ENCODE measurements around the gene TUBB8.
"Not testable (repeated sequence)": the region's sequence is repeated elsewhere in the genome, so short reads cannot be mapped to it uniquely, and the experiment has no call there.

The TUBB8 gene
- total RNA-seq, result 0 to 0.11 (median 0) reads per million in 18 experiments

DNA sequence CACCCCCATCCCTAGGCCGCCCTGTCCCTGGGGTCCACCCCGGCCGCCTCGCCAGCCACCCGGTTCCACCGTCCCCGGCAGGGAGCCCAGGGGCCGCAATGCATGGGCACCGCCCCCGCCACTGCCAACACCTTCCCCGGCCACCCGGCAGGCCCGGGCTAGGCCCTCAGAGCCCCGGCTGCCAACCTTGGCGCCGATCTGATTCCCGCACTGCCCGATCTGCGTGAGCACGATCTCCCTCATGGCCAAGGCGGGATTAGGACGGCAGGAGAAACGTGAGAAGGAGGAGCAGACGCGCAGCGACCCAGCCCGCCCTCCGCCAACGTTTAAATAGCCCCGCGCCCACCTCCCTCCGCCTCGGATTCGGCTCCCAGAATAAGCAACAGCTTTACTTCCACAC is at the start of gene TUBB8:
Gene TUBB8, minus strand, starts transcription at position 301 of the 400 bp plus-strand sequence. Its CDS starts 58 bp downstream, at position 243.
- DNase-seq, result no peak

DNA sequence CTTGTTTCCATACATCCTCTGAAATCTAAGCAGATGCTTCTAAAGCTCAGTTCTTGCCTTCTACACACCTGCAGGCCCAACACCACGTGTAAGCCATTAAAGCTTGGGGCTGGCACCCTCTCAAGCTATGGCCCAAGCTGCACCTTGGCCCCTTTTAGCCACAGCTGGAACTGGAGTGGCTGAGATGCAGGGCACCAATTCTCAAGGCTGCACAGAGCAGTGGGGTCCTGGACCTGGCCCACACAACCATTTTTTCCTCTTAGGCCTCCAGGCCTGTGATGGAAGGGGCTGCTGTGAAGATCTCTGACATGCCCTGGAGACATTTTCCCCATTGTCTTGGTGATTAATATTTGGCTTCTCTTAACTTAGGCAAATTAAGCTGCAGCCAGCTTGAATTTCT is 47.4 kb upstream of the TUBB8 start:
- DNase-seq, result no peak

DNA sequence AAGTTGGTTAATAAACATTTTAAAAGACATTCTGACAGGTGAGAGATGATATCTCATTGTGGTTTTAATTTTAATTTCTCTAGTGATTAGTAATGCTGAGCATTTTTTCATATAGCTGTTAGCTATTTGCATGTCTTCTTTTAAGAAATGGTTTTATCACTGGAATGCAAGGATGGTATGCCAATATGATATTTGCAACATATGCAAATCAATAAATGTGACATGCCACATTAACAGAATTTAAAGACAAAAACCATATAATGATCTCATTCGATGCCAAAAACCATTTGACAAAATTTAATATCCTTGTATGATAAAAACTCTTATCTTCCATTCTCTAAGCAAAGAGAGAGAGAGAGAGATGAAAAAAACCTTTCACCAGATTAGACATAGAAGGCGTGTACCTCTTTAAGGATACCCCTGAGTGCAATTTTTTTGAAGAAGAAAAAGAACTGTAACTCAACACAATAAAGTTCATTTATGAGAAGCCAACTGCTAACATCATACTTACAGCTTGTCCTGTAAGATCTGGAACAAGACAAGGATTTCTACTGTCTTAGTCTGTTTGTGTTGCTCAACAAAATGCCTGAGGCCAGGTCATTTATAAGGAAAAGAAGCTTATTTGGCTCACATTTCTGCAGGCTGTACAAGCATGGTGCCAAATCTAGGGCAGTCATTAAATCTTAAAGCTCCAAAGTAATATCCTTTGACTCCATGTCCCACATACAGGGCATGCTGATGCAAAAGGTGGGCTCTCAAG is 46.4 kb upstream of the TUBB8 start:
- DNase-seq, result no peak

DNA sequence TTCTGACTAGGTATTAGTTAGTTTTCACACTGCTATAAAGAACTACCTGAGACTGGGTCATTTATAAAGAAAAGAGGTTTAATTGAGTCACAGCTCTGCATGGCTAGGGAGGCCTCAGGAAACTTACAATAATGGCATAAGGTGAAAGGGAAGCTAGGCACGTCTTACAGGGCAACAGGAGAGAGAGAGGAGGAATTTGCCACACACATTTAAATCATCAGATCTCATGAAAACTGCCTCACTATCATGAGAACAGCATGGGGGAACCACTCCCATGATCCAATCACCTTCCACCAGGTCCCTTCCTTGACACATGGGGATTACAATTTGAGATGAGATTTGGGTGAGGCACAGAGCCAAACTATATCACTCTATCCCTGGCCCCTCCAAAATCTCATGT is 45.5 kb upstream of the TUBB8 start:
- DNase-seq, result no peak

DNA sequence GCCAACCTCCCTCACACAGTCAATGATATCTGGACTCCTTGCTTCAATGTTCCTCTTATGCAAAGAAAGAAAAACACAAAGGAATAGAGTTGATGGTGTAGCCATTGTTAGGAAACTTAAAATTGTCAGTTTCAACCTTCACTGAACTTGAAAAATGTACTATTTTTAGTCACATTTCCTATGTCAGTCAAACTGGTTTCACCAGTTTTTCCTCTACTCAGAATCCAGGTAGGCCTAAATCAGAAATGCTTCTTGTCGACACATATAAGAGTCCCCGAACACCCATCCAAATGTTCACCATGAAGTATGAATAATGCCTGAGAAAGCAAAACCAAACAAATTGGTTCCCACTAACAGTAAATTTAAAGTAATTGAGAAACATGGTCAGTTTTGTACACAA is 43.8 kb upstream of the TUBB8 start:
- no peak for DNase-seq

DNA sequence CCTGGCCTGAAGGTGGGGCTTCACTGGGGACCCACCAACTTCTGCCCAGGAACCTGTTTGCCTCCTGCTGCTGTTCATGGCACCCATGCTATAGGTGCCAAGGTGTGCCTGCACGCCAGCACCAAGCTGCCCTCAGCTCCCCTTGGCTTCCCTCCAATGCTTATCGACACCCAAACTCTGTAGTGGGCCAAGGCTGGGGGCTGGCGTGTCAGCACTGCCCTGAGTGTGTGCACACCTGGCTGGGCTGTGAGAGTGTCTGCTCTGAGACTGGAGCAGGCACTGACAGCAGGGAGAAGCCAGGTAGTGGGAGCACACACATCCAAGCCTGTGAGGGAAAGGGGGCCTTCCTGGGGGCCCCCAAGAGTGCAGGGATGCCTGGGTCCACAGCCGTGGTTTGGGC is 43.1 kb upstream of the TUBB8 start:
- no peak for DNase-seq

DNA sequence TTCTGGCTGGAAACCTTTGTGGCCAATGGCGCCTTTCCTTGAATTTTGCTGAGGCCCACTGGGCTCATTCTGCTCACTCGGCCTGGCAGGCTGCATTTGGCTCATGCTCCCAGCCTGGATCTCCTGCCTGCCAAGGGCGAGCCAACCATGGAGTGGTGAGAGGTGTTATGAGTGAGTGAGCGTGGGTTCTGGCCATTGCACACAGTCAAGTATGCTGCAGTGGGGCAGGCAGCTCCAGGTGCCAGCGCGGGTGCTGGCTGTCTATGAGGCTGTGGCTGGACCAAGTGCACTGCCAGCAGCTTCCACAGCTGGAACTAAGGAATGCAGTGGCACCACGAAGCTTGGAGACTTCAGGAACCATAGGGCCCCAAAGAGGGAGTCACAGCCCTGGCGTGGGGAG is 42.2 kb upstream of the TUBB8 start:
- no peak for DNase-seq

DNA sequence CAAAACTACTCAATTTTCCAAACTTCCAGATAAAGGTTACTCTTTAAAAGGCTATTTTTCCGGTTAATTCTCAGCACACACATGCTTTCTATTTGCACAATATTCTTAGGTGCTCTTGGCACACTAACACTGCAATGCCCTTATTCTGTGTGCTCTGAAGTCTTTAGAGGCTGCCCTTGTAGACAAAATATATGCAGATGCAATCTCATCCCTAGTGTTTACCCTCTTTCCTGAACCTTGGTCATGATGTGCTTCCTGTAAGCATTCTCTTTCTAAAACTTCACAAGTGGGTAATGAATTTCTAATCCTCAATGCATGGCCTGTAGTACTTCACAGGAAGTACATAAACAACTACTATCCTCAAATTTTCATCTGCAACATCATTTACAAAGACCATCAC is 41.1 kb upstream of the TUBB8 start:
- no peak for DNase-seq

DNA sequence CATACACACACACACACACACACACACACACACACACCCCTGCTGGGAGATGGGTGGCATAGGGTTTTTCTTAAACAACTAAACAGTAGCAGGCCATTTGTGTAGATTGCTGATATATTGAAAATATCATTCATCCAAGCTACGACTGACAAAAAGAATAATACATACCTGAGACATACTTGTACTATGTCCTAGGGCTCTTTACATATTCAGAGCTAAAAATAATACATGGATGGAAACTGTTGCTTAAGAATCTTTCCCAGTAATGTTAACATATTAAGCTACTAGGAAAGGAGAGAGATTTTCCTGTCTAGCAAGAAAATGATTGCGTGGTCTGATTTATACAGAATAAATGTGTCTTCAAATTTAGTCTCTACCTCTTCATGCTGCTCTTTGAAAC is 40.2 kb upstream of the TUBB8 start:
- no peak for DNase-seq

DNA sequence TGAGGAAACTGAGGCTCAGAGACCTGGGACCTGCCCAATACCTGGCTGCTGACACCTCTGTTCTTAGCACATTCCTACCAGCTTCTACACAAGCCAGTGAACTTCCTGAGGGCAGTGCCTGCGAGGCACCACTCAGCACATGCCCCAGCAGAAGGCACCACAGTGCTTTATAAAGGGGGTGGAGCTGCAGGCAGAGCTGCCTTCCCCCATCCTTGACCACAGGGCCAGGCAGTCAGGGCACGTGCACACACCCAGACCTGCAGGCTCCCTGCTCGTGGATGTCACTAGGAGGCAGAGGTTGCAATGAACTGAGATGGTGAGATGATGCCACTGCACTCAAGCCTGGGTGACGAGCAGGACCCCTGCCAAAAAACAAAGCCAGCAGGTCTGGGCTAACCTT is 39.2 kb upstream of the TUBB8 start:
- DNase-seq, result no peak

DNA sequence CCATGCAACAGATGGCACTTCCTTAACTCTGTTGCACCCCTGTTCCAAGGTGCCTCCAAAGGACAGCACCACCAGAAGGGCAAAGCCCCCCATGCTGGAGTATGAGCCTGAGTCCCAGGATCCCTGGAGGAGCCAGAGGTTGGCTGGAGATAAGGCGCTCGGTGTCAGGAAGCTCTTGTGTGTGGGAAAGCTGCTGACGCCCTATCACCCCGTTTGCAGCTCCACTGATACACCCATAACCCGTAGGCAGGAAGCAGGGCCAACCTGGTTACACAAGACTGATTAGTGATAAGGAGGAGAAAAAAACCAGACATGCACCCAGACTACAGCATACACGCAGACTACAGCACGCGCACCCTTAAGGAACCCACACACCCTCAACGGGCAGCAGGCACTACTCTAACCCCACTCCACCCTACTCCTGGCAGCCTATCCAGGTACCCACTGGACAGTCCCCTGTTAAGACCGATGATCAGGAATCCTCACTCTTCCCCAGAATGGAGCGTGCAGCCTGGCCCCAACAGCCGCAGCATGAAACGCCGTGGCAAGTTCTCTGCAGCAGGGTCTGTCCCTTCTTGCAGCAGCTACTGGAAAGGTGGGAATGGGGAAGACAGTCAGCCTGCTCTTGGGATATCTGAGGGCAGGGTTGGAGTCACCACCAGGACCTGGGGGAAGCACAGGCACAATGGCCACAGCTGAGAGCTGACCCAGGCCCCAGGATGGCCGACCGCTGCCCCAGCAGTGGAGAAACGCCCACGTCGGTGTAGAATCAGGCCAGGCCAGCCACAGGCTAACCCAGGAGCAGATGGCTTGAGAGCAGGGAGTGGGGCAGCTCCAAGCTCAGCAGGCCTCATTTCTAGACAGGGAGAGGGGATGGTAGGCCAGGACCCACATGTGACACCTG is 38.3 kb upstream of the TUBB8 start:
- no peak for DNase-seq

DNA sequence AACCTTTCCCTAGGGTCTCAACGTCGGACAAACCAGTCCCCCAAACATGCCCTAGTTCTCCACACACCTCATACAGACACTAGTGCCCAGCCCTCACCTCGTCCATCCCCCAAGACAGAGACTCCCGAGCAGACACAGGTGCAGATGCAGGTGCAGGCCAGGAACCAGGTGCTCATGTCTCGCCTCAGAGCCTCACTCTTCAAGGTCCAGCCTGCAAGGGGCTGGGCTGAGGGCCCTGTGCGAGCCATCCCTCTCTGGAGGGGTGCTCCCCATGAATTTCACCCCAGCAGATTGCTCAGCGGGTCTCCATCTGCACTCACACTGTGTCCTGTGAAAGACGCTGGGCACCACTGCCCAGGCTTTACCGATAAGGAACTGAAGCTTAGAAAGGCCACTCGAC is 36.9 kb upstream of the TUBB8 start:
- DNase-seq, result no peak

DNA sequence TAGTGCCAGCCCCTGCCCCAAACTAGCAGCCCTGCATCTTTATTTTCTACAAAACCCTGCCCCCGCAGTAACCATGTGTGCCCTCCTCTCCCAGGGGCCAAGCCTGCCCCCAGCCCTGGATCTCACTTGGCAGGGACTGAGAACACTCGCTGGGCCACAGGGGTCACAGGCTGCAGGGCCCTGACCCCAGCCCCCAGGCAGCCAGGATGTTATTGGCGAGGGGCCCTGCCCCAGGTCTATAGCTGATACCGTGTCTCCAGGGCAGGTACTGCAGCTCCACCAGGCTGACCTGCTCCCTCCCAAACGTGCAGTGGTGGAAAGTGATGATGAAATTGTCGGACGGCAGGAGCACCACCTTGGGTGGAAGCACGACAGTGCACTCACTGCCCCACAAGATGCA is 35.9 kb upstream of the TUBB8 start:
- no peak for DNase-seq

DNA sequence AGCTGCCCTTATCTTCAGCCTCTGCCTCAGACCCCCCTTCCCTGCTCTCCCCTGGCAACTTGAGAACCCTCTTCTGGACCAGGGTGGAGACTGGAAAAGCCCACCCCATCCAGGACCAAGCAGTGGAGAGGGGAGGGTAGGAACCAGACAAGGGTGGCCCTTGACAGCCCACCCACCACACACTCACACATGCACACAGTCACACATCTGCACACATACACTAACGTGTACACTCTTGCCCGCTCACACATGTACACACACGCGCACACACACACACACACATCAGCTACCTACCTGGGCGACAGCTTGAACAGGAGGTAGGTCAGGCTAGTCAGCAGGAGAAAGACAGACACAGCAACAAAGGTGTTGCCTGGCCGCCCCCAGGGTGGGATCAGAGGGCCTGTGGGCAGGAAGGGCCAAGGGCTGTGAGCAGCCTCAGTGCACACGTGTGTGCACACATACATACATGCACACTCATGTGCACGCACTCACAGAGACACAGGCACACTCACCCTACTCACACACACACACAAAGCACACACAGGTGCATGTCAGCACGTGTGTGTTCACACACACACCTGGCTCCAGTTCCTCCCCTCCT is 34.9 kb upstream of the TUBB8 start:
- DNase-seq, result no peak

DNA sequence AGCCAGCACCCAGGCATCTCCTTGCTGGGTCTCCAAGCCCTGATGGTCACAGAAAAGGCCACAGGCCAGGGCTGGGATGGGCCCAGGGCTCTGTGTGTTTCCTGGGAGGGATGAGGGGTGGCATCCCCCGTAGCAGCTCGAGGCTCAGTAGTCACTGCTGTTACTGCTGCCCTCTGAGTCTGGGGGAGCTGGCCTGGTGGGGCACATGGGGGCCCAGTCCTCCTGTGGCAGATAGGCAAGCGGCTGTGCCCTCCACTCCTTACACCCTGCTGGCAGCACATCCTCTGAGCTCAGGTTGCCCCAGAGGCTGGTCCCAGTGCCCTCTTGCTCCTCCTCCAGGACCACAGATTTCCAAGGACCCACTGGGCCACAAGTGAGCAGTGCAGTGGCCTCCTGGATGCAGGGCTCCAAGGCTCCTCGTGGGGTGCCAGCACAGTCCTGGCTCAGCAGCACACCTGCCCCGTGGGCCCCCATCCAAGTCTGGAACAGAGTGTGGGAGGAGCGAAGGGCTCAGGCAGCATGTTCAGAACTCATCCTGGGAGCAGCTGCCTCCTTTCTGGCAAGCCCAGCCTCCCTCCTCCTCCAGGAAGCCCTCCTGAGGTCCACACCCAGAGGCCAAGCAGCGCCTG is 31.5 kb upstream of the TUBB8 start:
- DNase-seq, result no peak

DNA sequence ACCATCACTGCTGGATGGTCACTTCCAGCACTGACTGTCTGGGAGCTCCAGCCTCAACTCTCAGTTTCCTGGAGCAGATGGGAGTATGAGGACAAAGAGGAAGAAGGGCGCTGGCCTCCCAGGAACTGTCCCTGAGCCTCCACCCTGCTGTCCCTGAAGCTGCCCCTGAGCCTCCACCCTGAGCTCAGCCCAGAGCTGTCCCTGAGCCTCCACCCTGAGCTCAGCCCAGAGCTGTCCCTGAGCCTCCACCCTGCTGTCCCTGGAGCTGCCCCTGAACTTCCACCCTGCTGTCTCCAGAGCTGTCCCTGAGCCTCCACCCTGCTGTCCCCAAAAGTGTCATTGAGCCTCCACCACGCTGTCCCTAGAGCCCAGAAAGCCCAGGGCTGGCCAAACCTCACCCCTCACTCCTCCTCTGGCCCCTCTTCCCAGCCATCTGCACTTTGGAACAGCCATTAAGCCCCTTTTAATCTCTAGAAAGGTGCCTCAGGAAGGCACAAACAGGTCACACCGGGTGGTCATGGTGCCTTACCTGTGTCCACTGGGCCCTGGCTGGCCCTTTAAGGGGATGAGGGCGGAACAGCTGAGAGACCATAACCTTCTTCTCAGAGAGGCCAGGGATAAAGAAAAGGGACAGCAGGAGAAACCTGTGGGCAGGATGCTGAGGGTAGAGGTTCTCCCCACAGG is 30.6 kb upstream of the TUBB8 start:
- DNase-seq, result no peak

DNA sequence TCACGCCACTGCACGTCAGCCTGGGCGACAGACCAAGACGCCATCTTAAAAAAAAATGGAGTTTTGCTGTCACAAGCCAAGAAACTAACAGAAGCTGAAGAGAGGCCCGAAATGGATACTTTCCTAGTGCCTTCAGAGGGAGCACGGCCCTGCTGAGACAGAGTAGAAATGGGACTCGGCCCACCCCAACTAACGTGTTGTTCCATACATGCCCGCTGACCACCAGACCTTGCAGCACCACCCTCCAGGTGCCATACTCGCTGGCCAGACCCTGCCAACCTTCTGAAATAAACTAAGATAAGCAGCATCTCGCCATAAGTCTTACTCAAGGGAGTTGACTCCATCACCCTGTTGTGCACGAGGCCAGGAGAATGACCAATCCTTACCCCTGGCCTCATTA is 29.5 kb upstream of the TUBB8 start:
- DNase-seq, result no peak

DNA sequence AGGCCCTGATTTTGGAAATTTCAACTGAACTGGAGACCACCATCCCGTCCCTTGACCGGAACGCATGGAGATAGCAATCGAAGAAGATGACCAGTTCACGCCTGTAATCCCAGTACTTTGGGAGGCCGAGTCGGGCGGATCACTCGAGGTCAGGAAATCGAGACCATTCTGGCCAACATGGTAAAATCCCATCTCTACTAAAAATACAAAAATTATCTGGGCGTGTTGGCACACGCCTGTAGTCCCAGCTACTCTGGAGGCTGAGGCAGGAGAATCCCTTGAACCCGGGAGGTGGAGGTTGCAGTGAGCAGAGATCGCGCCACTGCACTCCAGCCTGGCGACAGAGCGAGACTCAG is 25.1 kb upstream of the TUBB8 start:
- not testable (repeated sequence) for DNase-seq

DNA sequence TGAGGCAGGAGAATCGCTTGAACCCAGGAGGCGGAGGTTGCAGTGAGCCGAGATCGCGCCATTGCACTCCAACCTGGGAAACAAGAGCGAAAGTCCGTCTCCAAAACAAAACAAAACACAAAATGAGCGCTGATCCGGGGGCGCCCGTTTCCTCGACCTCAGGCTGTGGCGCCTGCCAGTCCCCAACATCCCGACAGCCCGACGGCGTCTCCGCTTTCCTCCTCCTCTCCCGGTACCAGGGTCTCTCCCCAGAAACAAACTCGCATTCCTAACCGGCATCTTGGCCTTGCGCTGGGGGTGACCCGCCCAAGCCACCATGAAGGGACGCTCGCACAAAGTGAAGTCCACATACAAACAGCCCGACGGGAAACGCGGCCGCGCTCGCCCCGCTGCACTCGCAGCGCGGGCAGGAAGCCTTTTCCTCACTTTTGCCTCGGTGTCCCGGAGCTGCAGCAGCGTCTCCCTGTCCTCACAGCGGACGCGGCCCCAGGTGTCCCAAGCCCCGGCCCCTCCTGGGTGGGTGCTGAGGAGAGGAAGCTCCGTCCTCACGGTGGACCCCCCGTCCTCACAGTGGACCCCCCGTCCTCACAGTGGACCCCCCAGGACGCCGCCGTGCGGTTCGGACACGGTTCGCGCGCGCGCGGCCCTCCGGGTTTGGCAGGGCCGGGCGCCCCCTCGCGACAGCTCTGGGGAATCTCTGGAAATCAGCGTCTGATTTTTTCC is 24.6 kb upstream of the TUBB8 start:
- peak; percentile 10 to 36 for DNase-seq

DNA sequence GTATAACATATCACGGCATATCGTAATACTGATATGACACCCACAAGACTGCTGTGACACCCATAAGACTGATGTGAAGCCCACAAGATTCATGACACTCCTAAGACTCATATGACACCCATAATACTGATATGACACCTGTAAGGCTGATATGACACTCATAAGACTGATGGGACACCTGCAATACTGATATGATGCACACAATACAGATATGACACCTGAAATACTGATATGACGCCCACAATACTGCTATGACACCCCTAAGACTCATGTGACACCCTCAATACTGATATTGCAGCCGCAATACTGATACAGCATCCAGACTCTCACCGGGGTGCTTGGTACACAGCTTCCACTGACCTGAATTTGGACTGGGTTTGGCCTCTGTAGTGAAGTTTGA is 19.1 kb upstream of the TUBB8 start:
- DNase-seq, result not testable (repeated sequence)

DNA sequence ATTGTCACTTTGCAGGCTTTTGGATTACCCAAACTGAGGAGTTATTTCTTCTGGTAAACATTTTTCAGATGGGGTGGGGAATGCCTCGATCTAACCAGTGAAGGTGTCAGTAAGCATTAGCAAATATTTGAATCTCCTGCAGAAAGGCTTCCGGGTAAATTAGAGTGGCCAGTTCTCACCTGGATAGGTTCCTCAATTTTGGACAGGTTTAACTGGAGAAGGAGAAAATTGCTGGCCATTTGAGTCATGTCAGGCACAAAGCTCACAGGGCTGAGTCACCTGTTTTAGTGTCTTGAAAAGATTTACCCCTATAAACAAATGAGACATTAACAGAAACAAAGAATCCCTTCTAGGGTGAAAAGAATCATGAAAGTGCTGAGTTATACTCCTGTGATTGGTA is 830 bp upstream of the TUBB8 start:
- DNase-seq, result not testable (repeated sequence)

DNA sequence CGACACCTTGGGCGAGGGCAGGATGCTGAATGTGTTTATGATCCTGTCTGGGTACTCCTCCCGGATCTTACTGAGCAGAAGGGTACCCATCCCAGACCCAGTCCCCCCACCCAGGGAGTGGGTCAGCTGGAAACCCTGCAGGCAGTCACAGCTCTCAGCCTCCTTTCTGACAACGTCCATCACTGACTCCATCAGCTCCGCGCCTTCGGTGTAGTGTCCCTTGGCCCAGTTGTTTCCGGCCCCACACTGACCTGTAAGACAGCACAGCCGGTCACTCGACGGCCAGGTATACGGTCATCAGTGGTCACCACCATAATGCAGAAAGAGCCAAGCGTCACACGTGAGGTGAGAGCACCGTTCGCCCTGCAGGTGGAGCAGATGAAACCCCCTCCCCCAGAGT is 1.2 kb downstream of the TUBB8 start:
- not testable (repeated sequence) for DNase-seq

All from inflammatory macrophage (primary cell).